GM18867 (cell line): ENCODE data around the gene THAP3.
"Not testable (repeated sequence)": the region's sequence is repeated elsewhere in the genome, so short reads cannot be mapped to it uniquely, and the experiment has no call there.

ENCODE experiments used
- ATAC-seq: cut with Tn5 transposase; IDR thresholded peaks from one replicate; pipeline ENCODE4 v1.9.1; 2021; ENCODE audit warnings: mild to moderate bottlenecking, moderate library complexity; ENCODE audit not compliant: unreplicated experiment

THAP3 gene

GRCh38 chr1:6590046-6590445, 34.6 kb upstream of the THAP3 start:
- no peak for ATAC-seq

DNA sequence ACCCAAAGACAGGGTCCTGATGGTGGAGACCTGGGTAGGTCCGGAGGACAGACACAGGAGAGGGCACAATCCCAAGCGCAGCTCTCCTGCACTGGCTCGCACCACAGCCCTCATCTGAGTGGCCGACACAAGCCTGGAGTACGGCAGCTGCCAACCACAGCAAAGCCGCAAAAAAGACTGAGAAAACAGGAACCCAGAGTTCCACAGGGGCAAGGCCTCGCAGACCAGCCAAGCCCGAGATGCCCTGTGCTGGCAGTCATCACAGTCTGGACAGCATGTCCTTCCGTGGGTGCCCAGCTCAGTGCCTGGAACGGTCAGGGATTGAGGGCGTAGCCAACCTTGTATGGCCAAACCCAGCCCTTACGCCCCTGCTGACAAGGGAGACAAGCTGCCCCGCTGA, 33.4 kb upstream of the THAP3 start:
- ATAC-seq = no peak

DNA sequence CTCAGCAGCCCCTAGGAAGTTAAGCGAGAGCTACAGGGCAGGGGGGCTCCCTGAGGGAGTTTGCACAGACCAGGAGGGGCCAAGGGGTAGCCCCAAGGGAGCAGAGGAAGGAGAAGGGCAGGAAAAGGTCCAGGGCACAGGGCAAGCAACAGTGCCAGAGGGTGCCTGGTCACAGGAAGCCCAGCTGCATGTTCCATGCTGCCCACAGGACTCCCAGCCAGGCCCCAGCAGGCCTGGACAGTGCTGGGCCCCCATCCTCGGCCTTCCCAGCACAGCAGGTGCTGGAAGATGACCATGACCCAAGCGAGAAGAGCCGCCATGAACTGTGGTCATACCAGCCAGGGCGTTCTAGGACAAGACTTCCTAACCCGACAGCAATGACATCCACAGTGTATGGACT, 33.0 kb upstream of the THAP3 start:
- no peak for ATAC-seq

GRCh38 chr1:6592441-6592840, 32.2 kb upstream of the THAP3 start:
- ATAC-seq = no peak

GRCh38 chr1:6592865-6593593, 31.6 kb upstream of the THAP3 start:
- ATAC-seq = no peak

DNA sequence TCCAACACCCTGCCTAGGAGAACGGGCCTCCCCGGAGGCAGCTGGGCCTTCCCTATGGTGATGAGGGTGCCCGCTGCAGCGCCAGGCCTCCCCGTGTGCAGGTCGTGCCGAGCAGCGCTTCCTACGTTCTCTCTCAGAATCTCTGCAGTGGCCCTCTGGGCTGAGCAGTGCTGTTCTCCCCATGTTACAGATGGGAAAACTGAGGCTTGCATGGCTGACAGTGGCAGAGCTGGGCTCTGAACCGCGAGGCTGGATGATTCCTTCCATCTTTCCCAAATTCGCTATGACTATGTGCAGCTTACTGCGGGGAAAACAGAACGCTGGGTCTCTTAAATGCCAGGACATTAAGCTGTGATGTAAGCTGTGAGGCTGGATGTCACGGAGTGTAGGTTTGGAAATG, 30.9 kb upstream of the THAP3 start:
- ATAC-seq = no peak

- ATAC-seq = no peak
Measured at GRCh38 chr1:6594977-6595740, 29.5 kb upstream of the THAP3 start.

DNA sequence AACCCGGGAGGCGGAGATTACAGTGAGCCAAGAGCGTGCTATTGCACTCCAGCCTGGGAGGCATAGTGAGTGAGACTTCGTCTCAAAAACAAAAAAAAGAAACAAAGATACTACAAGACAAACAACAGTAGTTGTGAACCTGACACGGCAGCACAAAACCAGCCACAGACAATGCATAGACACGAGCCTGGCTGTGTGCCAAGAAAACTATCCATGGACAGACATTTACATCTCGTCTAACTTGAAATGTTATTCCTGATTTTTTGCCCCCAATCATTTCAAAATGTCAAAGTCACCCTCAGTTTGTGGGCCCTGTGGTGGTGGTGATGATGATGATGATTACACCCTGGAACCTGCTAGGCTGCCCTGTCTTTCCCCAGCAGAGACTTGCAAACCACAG, 28.3 kb upstream of the THAP3 start:
- no peak for ATAC-seq

- ATAC-seq = no peak
Measured at GRCh38 chr1:6596886-6597776, 27.5 kb upstream of the THAP3 start.

DNA sequence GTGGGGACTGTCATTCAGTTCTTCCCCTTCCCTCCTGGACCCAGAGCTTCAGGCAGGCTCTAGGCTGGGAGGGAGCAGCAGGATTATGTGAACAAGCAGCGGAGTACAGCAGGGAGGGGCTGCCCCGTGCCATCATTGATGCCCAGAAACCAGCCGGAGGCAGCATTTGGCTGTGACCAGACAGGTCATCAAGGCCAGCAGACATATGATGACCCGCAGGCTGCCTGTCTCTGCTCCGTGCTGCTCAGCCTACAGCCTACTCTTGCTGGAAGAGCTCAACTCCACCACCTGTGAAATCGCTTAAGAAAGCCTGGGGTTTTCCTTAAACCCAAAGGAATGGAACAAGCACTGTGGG, 26.9 kb upstream of the THAP3 start:
- no peak for ATAC-seq

- no peak for ATAC-seq
Measured at GRCh38 chr1:6599141-6599975, 25.3 kb upstream of the THAP3 start.

- not testable (repeated sequence) for ATAC-seq
Measured at GRCh38 chr1:6599991-6600390, 24.7 kb upstream of the THAP3 start.

DNA sequence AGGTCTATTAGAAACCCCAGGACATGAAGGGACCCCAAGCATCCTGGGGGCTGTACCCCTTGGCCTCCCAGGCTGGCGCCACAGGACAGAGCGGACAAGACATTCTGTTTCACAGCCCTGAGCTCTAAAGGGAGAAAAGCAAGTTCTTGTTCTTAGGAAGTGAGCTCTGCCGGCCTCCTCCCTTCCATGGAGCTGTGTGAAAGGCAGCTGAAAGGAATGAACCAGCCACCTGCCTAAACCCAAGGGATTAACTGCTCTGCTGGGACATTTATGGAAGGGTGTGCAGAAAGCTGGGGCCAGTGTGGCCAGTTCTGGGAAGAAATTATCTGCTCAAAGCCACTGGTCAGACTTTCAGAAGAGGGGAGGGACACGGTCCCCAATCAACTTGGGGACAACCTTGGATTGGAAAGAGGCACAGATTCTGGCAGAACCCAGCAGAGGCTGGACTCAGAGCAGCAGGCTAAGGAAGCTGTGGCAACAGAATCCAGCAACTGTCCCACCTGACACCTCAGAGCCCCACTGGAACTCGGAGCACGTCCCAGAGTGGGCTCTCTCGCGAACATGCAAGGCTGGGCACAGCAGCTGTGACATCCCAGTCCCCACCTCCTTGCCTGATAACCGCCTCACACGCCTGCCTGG, 24.1 kb upstream of the THAP3 start:
- no peak for ATAC-seq

GRCh38 chr1:6601049-6601922, 23.4 kb upstream of the THAP3 start:
- peak; percentile 25 for ATAC-seq

GRCh38 chr1:6601923-6602668, 22.6 kb upstream of the THAP3 start:
- peak; percentile 38 for ATAC-seq

DNA sequence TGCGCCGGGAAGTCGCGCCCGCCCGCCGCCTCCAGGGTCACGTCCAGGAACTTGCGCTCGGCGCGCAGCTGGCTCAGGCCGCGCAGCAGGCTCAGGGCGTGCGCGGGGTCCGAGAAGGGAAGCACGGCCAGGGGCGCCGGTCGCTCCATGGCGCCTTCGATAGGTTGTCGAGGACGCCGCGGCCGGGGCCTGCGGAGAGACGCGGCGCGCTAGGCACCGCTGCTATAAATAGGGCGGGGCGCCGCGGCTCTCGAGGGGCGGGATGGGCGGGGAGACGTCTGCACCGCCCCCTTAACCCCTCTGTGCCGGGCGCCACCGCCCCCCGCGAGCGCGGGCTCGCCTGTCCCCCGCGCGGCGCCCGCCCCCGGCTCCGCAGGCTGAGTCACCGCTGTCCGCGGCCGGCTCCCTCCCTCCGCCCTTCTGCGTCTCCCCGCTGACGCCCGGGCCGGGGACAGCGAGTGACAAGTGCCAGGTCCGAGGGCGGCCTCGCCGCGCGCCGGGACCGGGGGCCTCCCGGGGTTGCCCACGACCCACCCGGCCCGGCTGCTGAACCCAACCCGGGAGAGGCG, 21.9 kb upstream of the THAP3 start, which contains the start of gene KLHL21:
Gene KLHL21, minus strand, starts transcription at position 201 of the 569 bp plus-strand sequence. Its CDS starts 52 bp downstream, at position 149.
- peak; percentile 61 for ATAC-seq

DNA sequence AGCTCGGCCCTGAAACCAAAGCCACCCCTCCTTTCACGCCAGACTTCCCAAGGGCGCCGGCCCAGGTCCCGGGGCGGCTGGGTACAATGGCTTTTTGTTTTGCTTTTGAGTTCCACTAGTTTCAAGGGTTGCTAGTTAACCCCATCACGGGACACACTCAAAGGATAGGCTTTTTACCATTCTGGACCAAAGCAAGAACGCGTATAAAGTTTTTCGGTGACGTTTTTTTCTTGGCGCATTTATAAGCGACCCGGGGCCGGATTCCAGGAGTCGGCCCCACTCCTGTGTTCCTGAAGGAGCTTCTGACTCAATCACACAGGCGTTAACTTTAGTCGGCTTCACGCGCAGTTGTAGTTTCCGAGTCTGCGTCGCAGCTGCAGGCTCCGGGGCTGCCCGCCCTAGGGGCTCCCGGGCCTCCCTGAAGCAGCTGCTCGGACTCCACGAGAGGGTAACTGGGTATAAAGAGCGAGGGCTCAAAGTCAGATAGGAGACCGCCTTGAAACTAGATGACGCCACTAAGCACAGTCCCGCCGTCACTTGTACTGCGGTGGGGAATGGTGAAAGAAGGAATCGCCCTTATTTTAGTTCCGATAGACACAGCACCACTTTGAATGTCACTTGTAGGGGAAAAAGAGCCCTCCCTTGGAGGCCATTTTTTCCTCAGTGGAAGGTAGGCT, 21.3 kb upstream of the THAP3 start:
- ATAC-seq = peak; percentile 7
